ENCODE results near the gene PAPLN. TPM values are rescaled to one million over a fixed set of nuclear protein-coding genes. Genes with fewer than 3 reads are reported as not detected.

The PAPLN gene
- total and polyA plus RNA-seq, 2 experiments from 2014 or later, result 7.6 to 13.4 TPM

DNA sequence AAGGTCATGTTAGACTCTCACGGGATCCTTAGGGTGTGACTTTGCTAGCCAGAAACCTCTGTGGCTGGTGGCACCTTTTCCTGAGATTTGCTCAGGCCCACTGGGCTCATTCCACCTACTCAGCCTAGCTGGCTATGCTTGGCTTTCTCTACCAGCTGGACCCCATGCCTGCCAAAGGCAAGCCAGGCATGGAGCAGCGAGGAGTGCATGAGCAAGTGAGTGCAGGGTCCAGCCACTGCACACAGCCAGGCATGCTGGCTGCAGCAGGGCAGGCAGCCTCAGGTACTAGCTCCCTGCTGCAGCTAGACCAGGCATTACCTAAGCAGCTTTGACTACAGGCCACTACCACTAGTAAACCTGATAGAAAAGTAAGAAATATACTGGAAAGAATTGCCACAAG is 29.7 kb upstream of the PAPLN start:
- TF ChIP-seq EZH2phosphoT487 (IDR thresholded peaks at IDR 0.05; ENCODE audit: low read depth, severe bottlenecking, unreplicated experiment) (no peak), EZH2 (IDR thresholded peaks at IDR 0.05; ENCODE audit: borderline replicate concordance) (no peak)
- DNase-seq (ENCODE audit: low spot score), result no peak
- H3K27me3 ChIP-seq, result no peaks in the 10 kb centered on the region
- no peaks in the 10 kb centered on the region for H3K4me1 ChIP-seq (ENCODE audit: insufficient read depth)
- H3K36me3 ChIP-seq (replicated peaks; ENCODE audit: insufficient read depth, low read depth), result no peaks in the 10 kb centered on the region
- no peak overlapping the region for H3K4me3 ChIP-seq
- H3K9me3 ChIP-seq (ENCODE audit: low read depth), result no peaks in the 10 kb centered on the region
- no peak overlapping the region for H3K27ac ChIP-seq
- no peak overlapping the region for H3K4me2 ChIP-seq
- no peaks in the 10 kb centered on the region for H3K9me2 ChIP-seq (replicated peaks; ENCODE audit: insufficient read depth)
- no peaks in the 10 kb centered on the region for H4K20me1 ChIP-seq (ENCODE audit: insufficient read depth, poor library complexity, severe bottlenecking)
- no peak overlapping the region for H2AFZ ChIP-seq
- 100% methylated on average over 2 of the region's 2 CpGs for WGBS (ENCODE audit: low lambda C conversion rate, missing lambda C conversion rate)
- H3K79me2 ChIP-seq, result no peaks in the 10 kb centered on the region

DNA sequence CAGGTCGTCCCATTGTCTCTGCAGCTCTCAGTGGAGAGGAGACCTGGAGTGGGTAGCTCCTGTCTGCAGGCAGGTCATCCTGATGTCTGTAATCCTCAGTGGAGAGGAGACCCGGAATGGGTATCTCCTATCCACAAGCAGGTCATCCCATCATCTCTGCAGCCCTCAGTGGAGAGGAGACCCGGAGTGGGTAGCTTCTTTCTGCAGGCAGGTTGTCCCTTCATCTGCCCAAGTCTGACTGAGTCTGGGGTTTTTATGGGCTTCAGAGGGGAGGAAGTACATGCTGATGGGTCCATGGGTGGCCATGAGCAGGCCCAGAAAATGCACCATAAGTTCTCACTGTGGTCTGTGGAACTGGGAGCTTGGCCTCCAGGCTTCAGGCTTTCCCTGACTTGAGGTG is 28.9 kb upstream of the PAPLN start:
- Histone ChIP-seq H3K27ac (no peak overlapping the region), H2AFZ (no peak overlapping the region), H3K4me3 (no peak overlapping the region), H3K9me3 (ENCODE audit: low read depth) (no peaks in the 10 kb centered on the region), H3K4me2 (no peak overlapping the region), H3K79me2 (no peaks in the 10 kb centered on the region), H3K4me1 (ENCODE audit: insufficient read depth) (no peaks in the 10 kb centered on the region), H4K20me1 (ENCODE audit: insufficient read depth, poor library complexity, severe bottlenecking) (no peaks in the 10 kb centered on the region), H3K27me3 (no peaks in the 10 kb centered on the region), H3K36me3 (replicated peaks; ENCODE audit: insufficient read depth, low read depth) (no peaks in the 10 kb centered on the region), H3K9me2 (replicated peaks; ENCODE audit: insufficient read depth) (no peaks in the 10 kb centered on the region)
- TF ChIP-seq EZH2phosphoT487 (IDR thresholded peaks at IDR 0.05; ENCODE audit: low read depth, severe bottlenecking, unreplicated experiment), result no peak
- TF ChIP-seq, protein P1, sequence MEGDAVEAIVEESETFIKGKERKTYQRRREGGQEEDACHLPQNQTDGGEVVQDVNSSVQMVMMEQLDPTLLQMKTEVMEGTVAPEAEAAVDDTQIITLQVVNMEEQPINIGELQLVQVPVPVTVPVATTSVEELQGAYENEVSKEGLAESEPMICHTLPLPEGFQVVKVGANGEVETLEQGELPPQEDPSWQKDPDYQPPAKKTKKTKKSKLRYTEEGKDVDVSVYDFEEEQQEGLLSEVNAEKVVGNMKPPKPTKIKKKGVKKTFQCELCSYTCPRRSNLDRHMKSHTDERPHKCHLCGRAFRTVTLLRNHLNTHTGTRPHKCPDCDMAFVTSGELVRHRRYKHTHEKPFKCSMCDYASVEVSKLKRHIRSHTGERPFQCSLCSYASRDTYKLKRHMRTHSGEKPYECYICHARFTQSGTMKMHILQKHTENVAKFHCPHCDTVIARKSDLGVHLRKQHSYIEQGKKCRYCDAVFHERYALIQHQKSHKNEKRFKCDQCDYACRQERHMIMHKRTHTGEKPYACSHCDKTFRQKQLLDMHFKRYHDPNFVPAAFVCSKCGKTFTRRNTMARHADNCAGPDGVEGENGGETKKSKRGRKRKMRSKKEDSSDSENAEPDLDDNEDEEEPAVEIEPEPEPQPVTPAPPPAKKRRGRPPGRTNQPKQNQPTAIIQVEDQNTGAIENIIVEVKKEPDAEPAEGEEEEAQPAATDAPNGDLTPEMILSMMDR (IDR thresholded peaks at IDR 0.05; ENCODE audit: poor library complexity), result no peak
- TF ChIP-seq EZH2 (IDR thresholded peaks at IDR 0.05; ENCODE audit: borderline replicate concordance), result no peak
- 96% methylated on average over 3 of the region's 3 CpGs for WGBS (ENCODE audit: low lambda C conversion rate, missing lambda C conversion rate)
- no peak for DNase-seq (ENCODE audit: low spot score)

DNA sequence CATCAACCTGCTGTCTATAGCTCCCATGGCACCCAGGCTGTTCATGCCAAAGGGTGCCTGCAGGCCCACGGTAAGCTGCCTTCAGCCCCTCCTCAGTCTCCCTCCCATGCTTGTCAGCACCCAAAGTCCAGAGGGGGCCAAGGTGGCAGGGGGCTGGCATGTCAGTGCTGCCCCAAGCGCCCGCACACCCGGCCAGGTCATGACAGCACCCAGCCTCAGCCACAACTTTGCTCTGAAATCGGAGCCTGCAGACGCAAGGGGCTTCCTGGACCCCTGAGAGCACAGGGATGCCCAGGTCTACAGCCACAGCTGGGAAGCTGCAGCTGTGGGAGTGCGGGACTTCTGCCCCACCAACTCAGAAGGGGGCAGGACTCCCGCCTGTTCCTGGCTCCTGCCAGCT is 28.5 kb upstream of the PAPLN start:
- Histone ChIP-seq H3K4me3 (no peak overlapping the region), H3K9me2 (replicated peaks; ENCODE audit: insufficient read depth) (no peaks in the 10 kb centered on the region), H3K9me3 (ENCODE audit: low read depth) (no peaks in the 10 kb centered on the region), H3K27ac (no peak overlapping the region), H3K27me3 (no peaks in the 10 kb centered on the region), H3K4me2 (no peak overlapping the region), H3K36me3 (replicated peaks; ENCODE audit: insufficient read depth, low read depth) (no peaks in the 10 kb centered on the region), H3K79me2 (no peaks in the 10 kb centered on the region), H2AFZ (no peak overlapping the region), H3K4me1 (ENCODE audit: insufficient read depth) (no peaks in the 10 kb centered on the region), H4K20me1 (ENCODE audit: insufficient read depth, poor library complexity, severe bottlenecking) (no peaks in the 10 kb centered on the region)
- TF ChIP-seq, protein P1 (IDR thresholded peaks at IDR 0.05; ENCODE audit: poor library complexity), result no peak
- DNase-seq (ENCODE audit: low spot score), result no peak
- 98% methylated on average over 8 of the region's 8 CpGs for WGBS (ENCODE audit: low lambda C conversion rate, missing lambda C conversion rate)

DNA sequence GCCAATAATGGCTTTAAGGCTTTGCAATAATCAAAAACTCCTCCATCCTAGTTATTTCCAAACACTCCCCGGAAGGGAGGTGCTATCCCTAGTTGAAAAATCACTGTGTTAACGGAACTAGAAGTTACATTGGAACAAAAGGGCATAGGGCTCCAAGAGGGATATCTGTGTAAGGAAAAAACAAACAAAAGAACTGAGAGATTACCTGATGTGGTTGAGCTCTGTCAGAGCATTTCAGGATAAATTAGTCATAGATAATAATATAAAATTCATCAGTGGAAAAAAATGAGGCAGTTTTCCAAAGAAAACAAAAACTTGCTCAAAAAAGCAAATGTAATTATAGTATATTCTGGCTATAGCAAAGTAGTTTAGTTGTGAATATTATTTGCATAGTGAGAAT is 27.4 kb upstream of the PAPLN start:
- no peaks in the 10 kb centered on the region for H4K20me1 ChIP-seq (ENCODE audit: insufficient read depth, poor library complexity, severe bottlenecking)
- H3K4me1 ChIP-seq (ENCODE audit: insufficient read depth), result no peaks in the 10 kb centered on the region
- DNase-seq (ENCODE audit: low spot score), result no peak
- no peaks in the 10 kb centered on the region for H3K9me3 ChIP-seq (ENCODE audit: low read depth)
- 73% methylated on average over 2 of the region's 2 CpGs for WGBS (ENCODE audit: low lambda C conversion rate, missing lambda C conversion rate)
- H3K9me2 ChIP-seq (replicated peaks; ENCODE audit: insufficient read depth), result no peaks in the 10 kb centered on the region
- no peaks in the 10 kb centered on the region for H3K27me3 ChIP-seq
- no peaks in the 10 kb centered on the region for H3K36me3 ChIP-seq (replicated peaks; ENCODE audit: insufficient read depth, low read depth)
- no peak overlapping the region for H2AFZ ChIP-seq
- no peak overlapping the region for H3K4me2 ChIP-seq
- no peak overlapping the region for H3K4me3 ChIP-seq
- no peak overlapping the region for H3K27ac ChIP-seq
- TF ChIP-seq EZH2phosphoT487 (IDR thresholded peaks at IDR 0.05; ENCODE audit: low read depth, severe bottlenecking, unreplicated experiment) (no peak), EZH2 (IDR thresholded peaks at IDR 0.05; ENCODE audit: borderline replicate concordance) (no peak)
- TF ChIP-seq, protein P1 (IDR thresholded peaks at IDR 0.05; ENCODE audit: poor library complexity), result no peak
- no peaks in the 10 kb centered on the region for H3K79me2 ChIP-seq

All from hepatocyte (in vitro differentiated cells).